A673 (cell line): ENCODE data around the gene TAP2.

Experiments used
- EZH2 ChIP-seq: fragments of 200-600 bp; sonication (generic); IDR thresholded peaks from 2 replicates; pipeline ENCODE4 v1.6.1; 2017; ENCODE audit warnings: borderline replicate concordance, low read depth, mild to moderate bottlenecking, mixed read lengths, antibody characterized with exemption, low read length; ENCODE audit not compliant: poor library complexity, severe bottlenecking
- TF ChIP-seq, protein P1 (sequence below): fragments of 300-800, 200-600 bp; sonication (generic); conservative IDR thresholded peaks from 2 replicates; pipeline ENCODE4 v1.5.1; 2017; ENCODE audit warnings: low read depth, mild to moderate bottlenecking, antibody characterized with exemption, low read length, moderate library complexity, mixed read lengths

DNA sequence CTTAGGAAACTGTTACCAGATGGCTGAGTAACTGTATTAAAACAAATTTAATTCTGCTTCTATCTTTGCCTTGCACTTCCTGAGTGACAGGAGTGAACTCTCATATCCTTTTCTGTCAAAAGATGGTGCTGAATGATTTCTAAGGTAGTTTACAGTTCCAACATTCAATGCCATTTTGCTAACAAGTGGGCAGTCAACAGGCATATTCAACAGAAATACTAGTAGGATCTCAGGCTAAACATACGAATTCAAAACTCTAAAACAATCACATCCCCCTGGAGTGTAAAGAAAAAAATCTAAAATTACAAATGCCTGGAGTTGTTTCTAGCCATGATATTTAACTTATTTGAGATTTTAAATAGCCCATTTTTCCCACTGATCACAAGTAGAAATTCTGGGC lies 22.1 kb upstream of the TAP2 start:
- TF ChIP-seq, protein P1, sequence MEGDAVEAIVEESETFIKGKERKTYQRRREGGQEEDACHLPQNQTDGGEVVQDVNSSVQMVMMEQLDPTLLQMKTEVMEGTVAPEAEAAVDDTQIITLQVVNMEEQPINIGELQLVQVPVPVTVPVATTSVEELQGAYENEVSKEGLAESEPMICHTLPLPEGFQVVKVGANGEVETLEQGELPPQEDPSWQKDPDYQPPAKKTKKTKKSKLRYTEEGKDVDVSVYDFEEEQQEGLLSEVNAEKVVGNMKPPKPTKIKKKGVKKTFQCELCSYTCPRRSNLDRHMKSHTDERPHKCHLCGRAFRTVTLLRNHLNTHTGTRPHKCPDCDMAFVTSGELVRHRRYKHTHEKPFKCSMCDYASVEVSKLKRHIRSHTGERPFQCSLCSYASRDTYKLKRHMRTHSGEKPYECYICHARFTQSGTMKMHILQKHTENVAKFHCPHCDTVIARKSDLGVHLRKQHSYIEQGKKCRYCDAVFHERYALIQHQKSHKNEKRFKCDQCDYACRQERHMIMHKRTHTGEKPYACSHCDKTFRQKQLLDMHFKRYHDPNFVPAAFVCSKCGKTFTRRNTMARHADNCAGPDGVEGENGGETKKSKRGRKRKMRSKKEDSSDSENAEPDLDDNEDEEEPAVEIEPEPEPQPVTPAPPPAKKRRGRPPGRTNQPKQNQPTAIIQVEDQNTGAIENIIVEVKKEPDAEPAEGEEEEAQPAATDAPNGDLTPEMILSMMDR, result no peak
- no peak for TF ChIP-seq EZH2
